GM19397 (cell line): Measurements from ENCODE around the gene GP9.
"Not testable (repeated sequence)": the region's sequence is repeated elsewhere in the genome, so short reads cannot be mapped to it uniquely, and the experiment has no call there.

Source experiments
- ATAC-seq: cut with Tn5 transposase; IDR thresholded peaks from one replicate; pipeline ENCODE4 v1.9.1; 2021; ENCODE audit warnings: mild to moderate bottlenecking, moderate library complexity; ENCODE audit not compliant: unreplicated experiment

GP9 gene

GRCh38 chr3:129047553-129047839 lies 13.1 kb upstream of the GP9 start:
- no peak for ATAC-seq

- ATAC-seq, result no peak
Measured at GRCh38 chr3:129050556-129051295, 9.9 kb upstream of the GP9 start.

- no peak for ATAC-seq
Measured at GRCh38 chr3:129051871-129052340, 8.7 kb upstream of the GP9 start.

- ATAC-seq, result no peak
Measured at GRCh38 chr3:129052675-129053074, 7.9 kb upstream of the GP9 start.

GRCh38 chr3:129054605-129055104 lies 5.9 kb upstream of the GP9 start:
- no peak for ATAC-seq

GRCh38 chr3:129056451-129057173 lies 4.0 kb upstream of the GP9 start:
- ATAC-seq, result no peak

- no peak for ATAC-seq
Measured at GRCh38 chr3:129057249-129057648, 3.3 kb upstream of the GP9 start.

GRCh38 chr3:129058441-129059200 lies 2.0 kb upstream of the GP9 start:
- ATAC-seq, result no peak

- ATAC-seq, result no peak
Measured at GRCh38 chr3:129059311-129059958, 1.1 kb upstream of the GP9 start.

GRCh38 chr3:129061023-129061887 lies 676 bp downstream of the GP9 start:
- no peak for ATAC-seq

- ATAC-seq, result no peak
Measured at GRCh38 chr3:129061888-129062834, 1.6 kb downstream of the GP9 start.

- ATAC-seq, result no peak
Measured at GRCh38 chr3:129063091-129063640, 2.6 kb downstream of the GP9 start.

- ATAC-seq, result no peak
Measured at GRCh38 chr3:129063841-129064482, 3.4 kb downstream of the GP9 start.

GRCh38 chr3:129065016-129065719 lies 4.6 kb downstream of the GP9 start:
- ATAC-seq, result no peak

GRCh38 chr3:129065720-129066073 lies 5.1 kb downstream of the GP9 start:
- no peak for ATAC-seq

GRCh38 chr3:129067719-129068118 lies 7.1 kb downstream of the GP9 start:
- ATAC-seq, result not testable (repeated sequence)

- ATAC-seq, result no peak
Measured at GRCh38 chr3:129068291-129068886, 7.8 kb downstream of the GP9 start.
